Uterus (tissue), 2 donors: ENCODE results near the gene ANKFN1.

Source experiments
- POLR2A ChIP-seq, 2 donors: fragments of 450-650 bp; IDR thresholded peaks; one replicate each; pipeline ENCODE4 v1.6.1; 2016; ENCODE audit warnings: antibody characterized with exemption in 2 of 2, mild to moderate bottlenecking in 1 of 2, moderate library complexity in 1 of 2
- TF ChIP-seq, protein P1 (sequence below), 4 experiments: fragments of 200-600 bp in 2 of 4; fragments of 450-650 bp in 2 of 4; sonication (generic) in 2 of 4; IDR thresholded peaks; one replicate each; pipeline ENCODE4 v1.5.1; 2016 to 2019; ENCODE audit warnings: antibody characterized with exemption in 4 of 4, mild to moderate bottlenecking in 2 of 4, moderate library complexity in 1 of 4

DNA sequence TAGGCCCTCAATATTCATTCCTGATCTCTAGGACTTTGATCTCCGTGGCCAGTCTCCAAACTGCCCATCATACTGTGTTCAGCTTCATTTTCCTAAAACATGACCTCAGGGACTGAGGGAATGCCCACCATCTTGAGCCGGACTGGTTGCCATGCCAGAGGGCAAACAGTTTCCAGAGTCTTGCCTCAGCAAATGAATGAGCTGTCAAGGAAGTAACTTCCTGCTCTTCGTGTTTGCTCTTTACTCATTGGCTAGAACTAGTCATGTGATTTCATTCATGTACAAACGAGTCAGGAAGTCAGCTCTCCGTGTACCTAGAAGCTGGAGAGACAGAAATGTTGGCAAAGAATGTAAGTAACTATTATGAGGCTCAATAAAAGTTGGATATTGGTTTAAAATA, 50.2 kb downstream of the ANKFN1 start:
- TF ChIP-seq, protein P1, sequence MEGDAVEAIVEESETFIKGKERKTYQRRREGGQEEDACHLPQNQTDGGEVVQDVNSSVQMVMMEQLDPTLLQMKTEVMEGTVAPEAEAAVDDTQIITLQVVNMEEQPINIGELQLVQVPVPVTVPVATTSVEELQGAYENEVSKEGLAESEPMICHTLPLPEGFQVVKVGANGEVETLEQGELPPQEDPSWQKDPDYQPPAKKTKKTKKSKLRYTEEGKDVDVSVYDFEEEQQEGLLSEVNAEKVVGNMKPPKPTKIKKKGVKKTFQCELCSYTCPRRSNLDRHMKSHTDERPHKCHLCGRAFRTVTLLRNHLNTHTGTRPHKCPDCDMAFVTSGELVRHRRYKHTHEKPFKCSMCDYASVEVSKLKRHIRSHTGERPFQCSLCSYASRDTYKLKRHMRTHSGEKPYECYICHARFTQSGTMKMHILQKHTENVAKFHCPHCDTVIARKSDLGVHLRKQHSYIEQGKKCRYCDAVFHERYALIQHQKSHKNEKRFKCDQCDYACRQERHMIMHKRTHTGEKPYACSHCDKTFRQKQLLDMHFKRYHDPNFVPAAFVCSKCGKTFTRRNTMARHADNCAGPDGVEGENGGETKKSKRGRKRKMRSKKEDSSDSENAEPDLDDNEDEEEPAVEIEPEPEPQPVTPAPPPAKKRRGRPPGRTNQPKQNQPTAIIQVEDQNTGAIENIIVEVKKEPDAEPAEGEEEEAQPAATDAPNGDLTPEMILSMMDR (IDR thresholded peaks at IDR 0.05): no peak
- no peak for TF ChIP-seq POLR2A (IDR thresholded peaks at IDR 0.05)
